Osteocyte (in vitro differentiated cells): ENCODE results near the gene EPHA6. TPM values are rescaled to one million over a fixed set of nuclear protein-coding genes. Genes with fewer than 3 reads are reported as not detected.

ENCODE experiments used
- DNase-seq: peaks from one replicate; pipeline ENCODE4 v3.0.0; 2021; ENCODE audit warnings: mixed read lengths; ENCODE audit not compliant: unreplicated experiment; ENCODE audit errors: extremely low spot score
- H3K27ac Mint-ChIP-seq: one replicate; pipeline ENCODE4 v1.8.0; 2021; ENCODE audit warnings: mild to moderate bottlenecking, mixed read lengths; ENCODE audit not compliant: unreplicated experiment
- H3K27me3 Mint-ChIP-seq: one replicate; pipeline ENCODE4 v1.8.0; 2021; ENCODE audit warnings: mixed read lengths; ENCODE audit not compliant: unreplicated experiment
- H3K36me3 Mint-ChIP-seq: one replicate; pipeline ENCODE4 v1.8.0; 2021; ENCODE audit warnings: mixed read lengths; ENCODE audit not compliant: unreplicated experiment
- H3K4me1 Mint-ChIP-seq: one replicate; pipeline ENCODE4 v1.8.0; 2021; ENCODE audit warnings: mixed read lengths; ENCODE audit not compliant: unreplicated experiment
- H3K4me3 Mint-ChIP-seq: one replicate; pipeline ENCODE4 v1.8.0; 2021; ENCODE audit warnings: mild to moderate bottlenecking, moderate library complexity, mixed read lengths; ENCODE audit not compliant: unreplicated experiment
- H3K9me3 Mint-ChIP-seq: one replicate; pipeline ENCODE4 v1.8.0; 2021; ENCODE audit warnings: mixed read lengths; ENCODE audit not compliant: unreplicated experiment
- long read RNA-seq: library from polyadenylated mRNA; unstranded; transcript quantifications from one replicate; pipeline ENCODE4 v2.0.0, GENCODE V29; 2021
- total RNA-seq: library from RNA; stranded (reverse); gene quantifications from 2 replicates; pipeline ENCODE4 v1.2.1, GENCODE V29; 2021
- TF ChIP-seq, protein P1 (sequence below): fragments of 200-600 bp; sonication (generic); IDR thresholded peaks from 2 replicates; pipeline ENCODE4 v1.5.0; 2021; ENCODE audit warnings: antibody characterized with exemption, mild to moderate bottlenecking, moderate library complexity

Gene EPHA6
- total RNA-seq = 0.18 and 0.51 TPM in 2 replicates
- long read RNA-seq = 0 reads

DNA sequence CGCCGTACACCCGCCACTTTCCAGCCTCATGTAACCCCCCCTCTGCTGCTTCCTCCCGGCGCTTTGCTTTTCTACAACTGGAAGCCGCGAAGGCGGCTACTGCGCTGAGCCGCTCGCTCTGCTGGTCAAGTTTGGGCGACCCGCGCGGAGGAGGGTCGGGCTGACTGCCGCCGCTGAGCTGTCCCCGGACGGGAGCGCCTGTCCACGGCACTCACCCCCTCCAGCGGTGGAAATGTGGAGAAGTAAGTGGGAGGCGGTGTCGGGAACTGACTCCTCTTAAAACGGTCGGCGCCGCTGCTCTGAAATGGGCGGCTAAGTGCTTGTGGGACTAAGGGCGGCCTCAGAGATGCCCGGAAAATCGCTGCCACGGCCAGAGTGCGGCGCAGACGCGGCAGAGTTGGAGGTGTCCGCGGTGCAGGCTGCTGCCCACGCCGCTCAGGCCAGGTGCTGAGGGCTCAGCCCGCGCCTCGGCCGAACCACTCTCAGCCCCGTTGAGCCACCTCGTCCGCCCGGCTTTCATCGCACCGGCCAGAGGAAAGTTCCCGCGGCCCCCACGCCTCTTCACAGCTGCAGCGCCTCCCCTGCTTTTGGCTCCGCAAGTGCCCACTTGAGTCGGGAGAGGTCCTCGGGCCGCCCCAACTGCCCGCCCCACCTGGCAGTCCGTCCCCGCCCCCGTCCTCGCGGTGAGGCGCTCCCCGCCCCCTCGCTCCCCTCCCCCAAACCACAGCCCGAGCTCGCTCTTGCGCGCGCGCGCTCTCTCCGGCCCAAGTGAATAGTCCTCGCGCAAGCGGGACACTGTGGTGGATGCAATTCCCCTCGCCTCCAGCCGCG is at the start of gene EPHA6:
TSS of gene EPHA6 (plus strand) at position 775 of the 831 bp plus-strand sequence.
- Mint-ChIP-seq H3K36me3 (no peaks in the 10 kb centered on the region), H3K27ac (no peak within 1 kb of the TSS)
- TF ChIP-seq, protein P1, sequence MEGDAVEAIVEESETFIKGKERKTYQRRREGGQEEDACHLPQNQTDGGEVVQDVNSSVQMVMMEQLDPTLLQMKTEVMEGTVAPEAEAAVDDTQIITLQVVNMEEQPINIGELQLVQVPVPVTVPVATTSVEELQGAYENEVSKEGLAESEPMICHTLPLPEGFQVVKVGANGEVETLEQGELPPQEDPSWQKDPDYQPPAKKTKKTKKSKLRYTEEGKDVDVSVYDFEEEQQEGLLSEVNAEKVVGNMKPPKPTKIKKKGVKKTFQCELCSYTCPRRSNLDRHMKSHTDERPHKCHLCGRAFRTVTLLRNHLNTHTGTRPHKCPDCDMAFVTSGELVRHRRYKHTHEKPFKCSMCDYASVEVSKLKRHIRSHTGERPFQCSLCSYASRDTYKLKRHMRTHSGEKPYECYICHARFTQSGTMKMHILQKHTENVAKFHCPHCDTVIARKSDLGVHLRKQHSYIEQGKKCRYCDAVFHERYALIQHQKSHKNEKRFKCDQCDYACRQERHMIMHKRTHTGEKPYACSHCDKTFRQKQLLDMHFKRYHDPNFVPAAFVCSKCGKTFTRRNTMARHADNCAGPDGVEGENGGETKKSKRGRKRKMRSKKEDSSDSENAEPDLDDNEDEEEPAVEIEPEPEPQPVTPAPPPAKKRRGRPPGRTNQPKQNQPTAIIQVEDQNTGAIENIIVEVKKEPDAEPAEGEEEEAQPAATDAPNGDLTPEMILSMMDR = peak; percentile 33

DNA sequence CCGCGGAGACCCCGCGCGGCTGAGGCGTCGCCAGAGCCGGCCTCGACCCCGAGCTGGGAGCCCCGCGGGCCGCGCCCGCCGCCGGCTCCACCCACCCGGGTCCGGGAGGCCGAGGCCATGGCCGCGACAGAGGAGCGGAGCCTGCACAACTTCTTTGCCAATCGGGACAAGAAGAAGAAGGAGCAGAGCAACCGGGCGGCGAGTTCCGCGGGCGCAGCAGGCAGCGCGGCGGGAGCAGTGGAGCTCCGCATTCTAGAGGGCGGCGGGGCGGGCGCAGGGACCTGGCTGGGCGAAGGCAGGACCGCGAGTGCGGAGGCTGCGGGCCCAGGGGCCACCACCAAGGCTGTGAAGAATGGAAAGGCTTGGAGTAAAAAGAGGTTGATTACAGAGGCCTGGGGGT is 37.6 kb upstream of the EPHA6 start:
- no peak overlapping the region for H3K27ac Mint-ChIP-seq
- no peak for DNase-seq
- peaks cover 3% of the 10 kb centered on the region for H3K27me3 Mint-ChIP-seq
- H3K36me3 Mint-ChIP-seq = no peaks in the 10 kb centered on the region
- H3K9me3 Mint-ChIP-seq = peaks cover 34% of the 10 kb centered on the region
- TF ChIP-seq, protein P1 = no peak
- no peak overlapping the region for H3K4me3 Mint-ChIP-seq
- no peaks in the 10 kb centered on the region for H3K4me1 Mint-ChIP-seq

More for the DNA sequence above, at the start of gene EPHA6:
- peaks cover 39% of the 10 kb centered on the region for H3K27me3 Mint-ChIP-seq
- DNase-seq = peak; percentile 86
- H3K4me3 Mint-ChIP-seq = peak within 1 kb of the TSS; percentile 83
- H3K9me3 Mint-ChIP-seq = no peaks in the 10 kb centered on the region
- peaks cover 17% of the 10 kb centered on the region for H3K4me1 Mint-ChIP-seq

DNA sequence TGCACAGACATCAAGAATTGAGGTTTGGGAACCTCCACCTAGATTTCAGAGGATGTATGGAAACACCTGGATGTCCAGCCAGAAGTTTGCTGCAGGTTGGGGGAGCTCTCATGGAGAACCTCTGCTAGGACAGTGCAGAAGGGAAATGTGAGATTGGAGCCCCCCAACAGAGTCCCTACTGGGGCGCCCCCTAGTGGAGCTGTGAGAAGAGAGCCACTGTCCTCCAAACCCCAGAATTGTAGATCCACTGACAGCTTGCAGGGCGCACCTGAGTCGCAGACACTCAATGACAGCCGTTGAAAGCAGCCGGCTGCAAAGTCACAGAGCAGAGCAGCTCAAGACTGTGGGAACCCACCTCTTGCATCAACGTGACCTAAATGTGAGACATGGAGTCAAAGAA is 34.6 kb upstream of the EPHA6 start:
- H3K27me3 Mint-ChIP-seq = no peaks in the 10 kb centered on the region
- TF ChIP-seq, protein P1 = peak; percentile 8
- H3K27ac Mint-ChIP-seq = no peak overlapping the region
- no peak for DNase-seq
- H3K4me3 Mint-ChIP-seq = no peak overlapping the region
- no peaks in the 10 kb centered on the region for H3K36me3 Mint-ChIP-seq
- no peaks in the 10 kb centered on the region for H3K4me1 Mint-ChIP-seq
- H3K9me3 Mint-ChIP-seq = peaks cover 21% of the 10 kb centered on the region

DNA sequence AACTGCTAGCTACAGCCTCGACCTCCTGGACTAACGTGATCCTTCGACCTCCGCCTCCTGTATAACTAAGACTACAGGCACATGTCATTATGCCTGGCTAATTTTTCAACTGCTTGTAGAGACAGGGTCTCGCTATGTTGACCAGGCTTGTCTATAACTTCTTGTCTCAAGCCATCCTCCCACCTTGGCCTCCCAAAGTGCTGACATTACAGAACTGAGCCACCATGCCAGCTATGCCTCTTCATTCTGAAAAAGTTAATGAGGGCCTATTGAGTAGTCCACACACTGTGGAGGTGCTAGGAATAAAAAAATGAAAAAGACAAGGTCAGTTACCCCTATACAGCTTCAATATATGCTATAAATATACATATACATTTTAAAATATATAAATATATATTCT is 18.3 kb upstream of the EPHA6 start:
- Mint-ChIP-seq H3K36me3 (no peaks in the 10 kb centered on the region), H3K9me3 (peaks cover 3% of the 10 kb centered on the region), H3K4me1 (no peaks in the 10 kb centered on the region), H3K27me3 (no peaks in the 10 kb centered on the region), H3K27ac (no peak overlapping the region), H3K4me3 (no peak overlapping the region)
- TF ChIP-seq, protein P1 = no peak
- no peak for DNase-seq

DNA sequence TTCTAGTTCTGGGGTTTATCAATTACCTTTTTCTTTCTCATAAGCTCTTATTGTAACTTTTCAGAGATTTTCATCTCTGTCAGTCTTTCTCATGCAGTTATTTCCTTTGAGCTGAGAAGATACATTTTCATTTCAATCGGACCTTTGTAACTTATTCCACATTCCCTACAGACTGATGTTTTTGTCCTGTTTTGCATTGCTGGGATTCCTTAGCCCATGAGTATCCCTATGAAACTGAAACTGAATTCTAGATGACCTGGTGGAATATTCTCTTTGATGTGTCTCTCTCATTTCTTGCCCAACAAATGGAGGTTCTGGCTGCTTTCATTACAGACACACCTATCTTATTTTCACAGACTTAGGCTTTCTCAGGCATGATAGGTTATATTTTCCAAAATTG is 10.5 kb upstream of the EPHA6 start:
- Mint-ChIP-seq H3K4me1 (no peaks in the 10 kb centered on the region), H3K36me3 (no peaks in the 10 kb centered on the region), H3K27me3 (peaks cover 11% of the 10 kb centered on the region), H3K27ac (no peak overlapping the region), H3K4me3 (no peak overlapping the region), H3K9me3 (no peaks in the 10 kb centered on the region)
- DNase-seq = no peak
- TF ChIP-seq, protein P1 = no peak
